OCI-LY3 (cell line): ENCODE results near the gene SPG7.
"Not testable (repeated sequence)": the region's sequence is repeated elsewhere in the genome, so short reads cannot be mapped to it uniquely, and the experiment has no call there.

Experiments
- H2AFZ ChIP-seq: fragments of 200-600, 300-600 bp; shearing (Covaris generic); 2 replicates; pipeline ENCODE4 v1.6.0; 2014; ENCODE audit warnings: antibody characterized with exemption, low read depth, low read length
- H3K27ac ChIP-seq: fragments of 200-600, 300-600 bp; sonication (generic); 2 replicates; pipeline ENCODE4 v1.5.1; 2014; ENCODE audit warnings: mild to moderate bottlenecking, low read length, moderate library complexity, mixed read lengths
- H3K27me3 ChIP-seq: fragments of 200-600, 300-600 bp; sonication (generic); 2 replicates; pipeline ENCODE4 v1.6.1; 2014; ENCODE audit warnings: low read depth, low read length, mixed read lengths
- H3K36me3 ChIP-seq: fragments of 200-600, 300-600 bp; sonication (generic); replicated peaks from 2 replicates; pipeline ENCODE3; 2014; ENCODE audit warnings: low read depth, low read length, mixed read lengths
- H3K4me1 ChIP-seq: fragments of 300-600, 200-600 bp; sonication (generic); 2 replicates; pipeline ENCODE4 v1.6.1; 2014; ENCODE audit warnings: low read length, mixed read lengths
- H3K4me2 ChIP-seq: fragments of 200-600, 300-600 bp; sonication (generic); 2 replicates; pipeline ENCODE4 v1.6.1; 2014; ENCODE audit warnings: low read length, mixed read lengths
- H3K4me3 ChIP-seq: fragments of 300-600, 200-600 bp; sonication (generic); 2 replicates; pipeline ENCODE4 v1.5.1; 2014; ENCODE audit warnings: antibody characterized with exemption, mild to moderate bottlenecking, low read length, moderate library complexity
- H3K79me2 ChIP-seq: fragments of 300-600, 200-600 bp; shearing (Covaris generic); 2 replicates; pipeline ENCODE4 v1.6.1; 2014; ENCODE audit warnings: mild to moderate bottlenecking, low read length, mixed read lengths
- H3K9ac ChIP-seq: fragments of 300-600, 200-600 bp; shearing (Covaris generic); 2 replicates; pipeline ENCODE4 v1.6.0; 2014; ENCODE audit warnings: mild to moderate bottlenecking, low read length, moderate library complexity
- H3K9me3 ChIP-seq: fragments of 200-600, 300-600 bp; shearing (Covaris generic); 2 replicates; pipeline ENCODE4 v1.6.1; 2014; ENCODE audit warnings: low read length, mixed read lengths; ENCODE audit not compliant: insufficient read depth
- H4K20me1 ChIP-seq: fragments of 200-600, 300-600 bp; sonication (generic); 2 replicates; pipeline ENCODE4 v1.6.1; 2016; ENCODE audit warnings: low read length, mixed read lengths; ENCODE audit not compliant: insufficient read depth
- CTCF ChIP-seq: fragments of 200-600, 300-600 bp; sonication (generic); IDR thresholded peaks from 2 replicates; pipeline ENCODE4 v1.5.1; 2014; ENCODE audit warnings: antibody characterized with exemption, low read length, low read depth
- EZH2phosphoT487 ChIP-seq: fragments of 200-600 bp; shearing (Covaris generic); IDR thresholded peaks from 2 replicates; pipeline ENCODE4 v1.6.1; 2018; ENCODE audit warnings: antibody characterized with exemption, mixed run types, low read depth

SPG7 gene

GRCh38 chr16:89586853-89587252 is 78.7 kb downstream of the SPG7 start:
- no peak for TF ChIP-seq EZH2phosphoT487
- no peak for TF ChIP-seq CTCF
- Histone ChIP-seq H3K9ac (no peak overlapping the region), H3K9me3 (no peaks in the 10 kb centered on the region), H3K27ac (no peak overlapping the region), H3K4me3 (no peak overlapping the region), H3K4me2 (no peak overlapping the region), H3K4me1 (no peaks in the 10 kb centered on the region), H3K27me3 (no peaks in the 10 kb centered on the region), H2AFZ (no peak overlapping the region), H3K79me2 (no peaks in the 10 kb centered on the region), H3K36me3 (peaks cover 17% of the 10 kb centered on the region), H4K20me1 (no peaks in the 10 kb centered on the region)

GRCh38 chr16:89587676-89588075 is 79.5 kb downstream of the SPG7 start:
- H3K9ac ChIP-seq, H3K4me2 ChIP-seq, H3K27me3 ChIP-seq, H3K4me3 ChIP-seq, H2AFZ ChIP-seq, H4K20me1 ChIP-seq, H3K9me3 ChIP-seq, H3K27ac ChIP-seq, H3K4me1 ChIP-seq, H3K79me2 ChIP-seq: not testable (repeated sequence)
- peaks cover 17% of the 10 kb centered on the region for H3K36me3 ChIP-seq

- Histone ChIP-seq H3K4me1 (no peaks in the 10 kb centered on the region), H3K4me2 (no peak overlapping the region), H3K27ac (no peak overlapping the region), H3K9me3 (no peaks in the 10 kb centered on the region), H3K79me2 (no peaks in the 10 kb centered on the region), H2AFZ (no peak overlapping the region), H3K27me3 (no peaks in the 10 kb centered on the region), H4K20me1 (no peaks in the 10 kb centered on the region), H3K36me3 (peaks cover 17% of the 10 kb centered on the region), H3K4me3 (no peak overlapping the region), H3K9ac (no peak overlapping the region)
- no peak for TF ChIP-seq EZH2phosphoT487
- TF ChIP-seq CTCF, result no peak
These were observed 80.4 kb downstream of the SPG7 start for GRCh38 chr16:89588413-89589109.

- H3K4me1 ChIP-seq, result no peaks in the 10 kb centered on the region
- peaks cover 17% of the 10 kb centered on the region for H3K36me3 ChIP-seq
- H3K9ac ChIP-seq, result no peak overlapping the region
- no peaks in the 10 kb centered on the region for H3K79me2 ChIP-seq
- no peaks in the 10 kb centered on the region for H3K27me3 ChIP-seq
- TF ChIP-seq EZH2phosphoT487, result no peak
- TF ChIP-seq CTCF, result no peak
- no peak overlapping the region for H3K27ac ChIP-seq
- H4K20me1 ChIP-seq, result no peaks in the 10 kb centered on the region
- H3K4me2 ChIP-seq, result no peak overlapping the region
- no peak overlapping the region for H3K4me3 ChIP-seq
- H2AFZ ChIP-seq, result no peak overlapping the region
- H3K9me3 ChIP-seq, result no peaks in the 10 kb centered on the region
These were observed 81.2 kb downstream of the SPG7 start for GRCh38 chr16:89589241-89589926.
